HG03439 (cell line): ENCODE data around the gene MOG.

Experiments
- ATAC-seq: cut with Tn5 transposase; IDR thresholded peaks from one replicate; pipeline ENCODE4 v1.9.1; 2021; ENCODE audit warnings: mild to moderate bottlenecking, moderate library complexity; ENCODE audit not compliant: unreplicated experiment

The MOG gene

DNA sequence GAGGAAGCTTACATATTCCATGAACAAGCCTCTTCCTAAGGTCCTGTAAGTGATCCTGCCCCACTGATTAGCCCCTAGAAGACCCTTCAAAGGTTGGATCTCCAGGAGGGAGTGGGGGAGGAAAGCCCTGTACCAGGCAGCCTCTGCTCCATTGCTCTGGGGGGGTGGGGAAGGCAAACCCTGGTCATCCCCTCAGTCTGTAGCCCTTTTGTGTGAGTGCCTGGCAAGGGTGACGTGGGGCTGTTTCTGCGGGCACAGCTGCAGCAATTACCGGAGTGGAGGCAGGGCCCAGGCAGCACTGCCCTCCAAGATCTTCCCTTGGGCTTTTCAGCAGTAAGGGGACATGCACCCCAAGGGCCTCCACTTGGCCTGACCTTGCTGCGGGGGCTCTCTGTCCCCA is at the start of gene MOG:
MOG (plus strand) TSS at position 295 of the 400 bp plus-strand sequence. CDS start 118 bp downstream, outside the sequence.
- ATAC-seq = no peak

DNA sequence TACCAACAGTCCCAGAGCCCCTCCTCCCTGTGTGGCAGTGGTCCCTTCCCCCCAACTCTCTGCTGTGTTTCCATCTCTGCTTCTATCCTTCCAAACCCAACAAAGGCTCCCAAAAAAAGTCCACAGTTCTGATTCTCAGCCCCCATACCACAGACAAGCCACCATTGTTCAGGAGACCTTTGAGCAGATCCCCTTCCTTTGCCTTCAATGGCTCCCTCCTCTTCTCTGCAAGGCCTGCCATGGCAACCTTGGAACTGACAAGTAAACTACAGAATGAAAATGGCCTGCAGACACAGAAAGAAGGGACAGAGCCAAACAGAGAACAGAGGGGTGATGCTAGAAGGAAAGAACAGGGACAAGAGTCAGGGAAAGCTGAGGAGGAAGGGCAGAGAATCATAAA is 48.8 kb upstream of the MOG start:
- no peak for ATAC-seq

DNA sequence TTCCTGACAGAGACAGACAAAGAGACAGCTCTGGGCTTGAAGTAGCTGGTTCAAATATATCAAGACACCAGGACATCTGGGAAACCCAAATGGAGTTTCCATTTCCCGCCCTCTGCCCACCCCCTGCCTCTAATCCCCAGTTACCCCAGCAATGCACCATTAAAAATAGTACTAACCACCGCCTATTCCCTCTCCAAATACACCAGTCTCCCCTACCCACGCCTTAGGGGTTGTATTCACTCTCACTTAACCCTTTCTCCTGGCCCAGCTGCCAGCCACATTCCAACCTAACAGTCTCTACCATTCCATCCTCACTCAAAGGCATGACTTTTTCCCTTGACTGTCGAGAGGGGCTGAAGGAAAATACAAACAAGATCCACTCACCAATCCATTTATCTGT is 46.4 kb upstream of the MOG start:
- no peak for ATAC-seq

DNA sequence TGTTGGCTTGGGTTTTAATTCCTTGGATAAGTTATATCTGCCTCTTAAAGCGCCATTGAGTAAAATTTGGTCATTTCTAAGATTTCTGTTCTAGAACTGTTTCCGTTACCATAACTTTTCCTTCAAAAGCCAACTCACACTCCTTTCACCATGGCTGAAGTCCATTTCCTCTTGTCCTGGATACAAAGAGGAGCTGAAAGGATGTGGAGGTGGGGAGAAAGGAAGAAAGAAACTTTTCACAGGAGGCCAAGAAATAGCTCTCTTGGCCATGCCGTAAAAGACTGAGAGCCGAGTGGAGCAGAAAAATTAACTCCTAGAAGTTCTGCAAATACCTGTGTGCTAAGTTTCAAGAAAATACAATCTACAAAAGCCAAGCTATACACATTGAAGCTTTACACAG is 45.5 kb upstream of the MOG start:
- no peak for ATAC-seq

- ATAC-seq = no peak
These were observed 38.9 kb upstream of the MOG start for GRCh38 chr6:29617782-29618554.

GRCh38 chr6:29619578-29620160 is 37.2 kb upstream of the MOG start:
- no peak for ATAC-seq

GRCh38 chr6:29620630-29621029 is 36.3 kb upstream of the MOG start:
- ATAC-seq = no peak

GRCh38 chr6:29624520-29624961 is 32.4 kb upstream of the MOG start:
- no peak for ATAC-seq

- no peak for ATAC-seq
These were observed 31.5 kb upstream of the MOG start for GRCh38 chr6:29625337-29625930.

GRCh38 chr6:29626948-29627754 is 29.7 kb upstream of the MOG start:
- ATAC-seq = no peak

DNA sequence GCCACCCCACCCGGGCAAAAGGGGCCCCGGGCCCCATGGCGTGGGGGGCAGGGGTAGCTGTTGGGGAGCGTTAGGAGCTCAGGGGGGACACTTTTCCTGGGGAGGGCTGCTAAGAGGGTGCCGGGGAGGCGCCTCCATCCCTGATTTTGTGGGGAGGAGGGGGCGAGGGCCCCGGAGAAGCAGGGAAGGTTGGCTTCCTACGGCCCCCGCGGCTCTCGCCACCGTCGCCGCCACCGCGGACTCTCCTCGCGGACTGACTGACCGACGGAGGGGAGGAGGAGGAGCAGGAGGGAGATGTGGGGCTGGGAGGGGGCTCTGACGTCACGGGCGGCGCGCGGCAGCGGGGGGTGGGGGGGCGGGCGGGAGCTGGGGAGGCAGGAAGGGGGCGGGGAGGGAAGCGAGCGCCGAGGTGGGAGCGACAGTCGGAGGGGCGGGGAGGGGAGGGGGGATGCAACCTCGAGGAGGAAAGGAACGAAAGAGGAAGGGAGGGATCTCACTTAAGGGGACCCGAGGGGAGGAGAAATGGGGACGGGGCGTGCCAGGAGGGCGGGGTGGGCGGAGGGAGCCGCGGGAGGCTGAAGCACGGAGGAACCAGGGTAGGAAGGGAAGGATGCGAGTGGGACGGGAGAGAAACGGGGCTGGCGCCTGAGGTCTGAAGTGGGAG is 29.0 kb upstream of the MOG start:
- ATAC-seq = no peak

GRCh38 chr6:29628419-29629281 is 28.2 kb upstream of the MOG start:
- no peak for ATAC-seq

DNA sequence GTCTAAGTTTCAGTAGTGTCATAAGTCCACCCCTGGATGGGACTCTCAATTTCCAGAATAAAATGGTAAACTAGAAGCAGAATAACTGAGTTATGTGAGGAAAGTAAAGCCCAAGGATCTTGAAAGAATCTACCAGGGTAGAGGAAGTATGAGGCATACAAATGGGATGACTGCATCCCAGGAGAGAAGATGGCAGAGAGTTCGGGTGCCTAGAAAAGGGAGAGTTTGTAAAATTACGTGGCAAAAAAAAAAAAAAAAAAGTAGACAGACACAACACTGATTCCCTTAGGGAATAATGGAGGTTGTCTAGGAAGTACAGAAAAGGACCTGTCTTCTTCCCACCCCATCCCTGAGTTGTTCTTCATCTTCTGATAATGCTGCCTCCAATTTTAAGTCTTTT is 27.3 kb upstream of the MOG start:
- ATAC-seq = no peak

DNA sequence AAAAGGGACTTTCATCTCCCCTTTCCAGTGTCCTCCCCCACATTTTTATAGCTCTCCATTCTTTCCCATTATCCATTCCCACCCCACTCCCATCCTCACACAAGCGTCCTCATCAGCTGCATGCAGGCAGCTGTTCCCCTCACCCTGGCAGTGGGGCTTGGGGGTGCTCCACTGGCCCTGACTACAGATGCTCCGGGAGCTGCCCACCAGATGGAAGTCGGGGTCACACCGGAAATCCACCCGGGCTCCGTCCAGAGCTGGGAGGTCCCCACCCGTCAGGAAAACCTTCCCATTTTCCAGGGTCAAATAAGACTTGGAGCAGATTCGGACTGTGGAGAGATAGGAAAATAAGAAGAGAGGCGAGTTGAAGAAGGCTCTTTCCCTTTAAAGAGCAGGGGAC is 26.6 kb upstream of the MOG start:
- no peak for ATAC-seq

GRCh38 chr6:29631209-29631810 is 25.6 kb upstream of the MOG start:
- no peak for ATAC-seq

- ATAC-seq = peak; percentile 36
These were observed 24.8 kb upstream of the MOG start for GRCh38 chr6:29631860-29632731.

DNA sequence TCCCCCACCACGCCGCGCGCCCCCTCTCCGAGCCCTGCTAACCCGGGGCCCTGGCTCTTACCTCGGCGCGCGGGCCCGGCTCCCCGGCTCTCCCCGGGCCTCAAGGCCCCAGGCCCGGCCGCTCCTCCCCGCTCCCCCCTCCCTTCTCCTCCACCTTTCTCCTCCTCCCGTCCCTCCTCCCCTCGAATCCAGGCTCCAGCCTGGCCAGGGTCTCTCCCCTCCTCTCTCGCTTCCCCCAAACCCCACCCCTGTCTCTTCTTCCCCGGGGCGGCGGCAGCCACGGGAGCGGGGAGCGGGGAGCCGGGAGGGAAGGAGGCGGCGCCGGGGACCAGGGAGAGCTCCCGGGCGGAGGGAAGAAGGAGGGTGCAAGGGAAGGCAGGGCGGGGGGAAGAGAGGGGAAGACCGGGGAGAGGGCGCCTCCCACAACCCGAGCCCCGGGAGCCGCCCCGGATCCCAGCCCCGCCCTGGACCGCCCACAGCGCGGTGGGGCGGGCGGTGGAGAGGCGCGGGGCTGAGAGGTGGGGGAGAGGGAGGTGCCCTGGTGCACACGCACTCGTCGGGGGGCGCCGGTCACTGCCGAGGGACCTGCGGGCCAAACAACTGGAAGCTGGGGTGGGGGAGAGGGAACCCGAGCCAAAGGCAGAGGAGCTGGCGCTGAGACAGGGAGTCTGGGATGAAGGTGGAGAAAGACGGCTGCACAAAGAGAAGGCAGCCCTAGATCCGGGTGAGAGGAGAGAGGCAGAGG is 23.9 kb upstream of the MOG start, which contains the start of gene GABBR1:
GABBR1 (minus strand) TSS at position 395 of the 745 bp plus-strand sequence. CDS start 798 bp downstream, outside the sequence.
- peak; percentile 60 for ATAC-seq

- ATAC-seq = no peak
These were observed 23.4 kb upstream of the MOG start for GRCh38 chr6:29633534-29633905.
